GM12872 (cell line): ENCODE measurements around the gene ZBED4.

Source experiments
- TF ChIP-seq, protein P1 (sequence below): IDR thresholded peaks from 3 replicates; pipeline ENCODE4 v1.5.1; 2011; ENCODE audit warnings: low read depth, mild to moderate bottlenecking, low read length, moderate library complexity; ENCODE audit not compliant: insufficient read depth

The ZBED4 gene

GRCh38 chr22:49856343-49856742, 2.7 kb downstream of the ZBED4 start:
- TF ChIP-seq, protein P1, sequence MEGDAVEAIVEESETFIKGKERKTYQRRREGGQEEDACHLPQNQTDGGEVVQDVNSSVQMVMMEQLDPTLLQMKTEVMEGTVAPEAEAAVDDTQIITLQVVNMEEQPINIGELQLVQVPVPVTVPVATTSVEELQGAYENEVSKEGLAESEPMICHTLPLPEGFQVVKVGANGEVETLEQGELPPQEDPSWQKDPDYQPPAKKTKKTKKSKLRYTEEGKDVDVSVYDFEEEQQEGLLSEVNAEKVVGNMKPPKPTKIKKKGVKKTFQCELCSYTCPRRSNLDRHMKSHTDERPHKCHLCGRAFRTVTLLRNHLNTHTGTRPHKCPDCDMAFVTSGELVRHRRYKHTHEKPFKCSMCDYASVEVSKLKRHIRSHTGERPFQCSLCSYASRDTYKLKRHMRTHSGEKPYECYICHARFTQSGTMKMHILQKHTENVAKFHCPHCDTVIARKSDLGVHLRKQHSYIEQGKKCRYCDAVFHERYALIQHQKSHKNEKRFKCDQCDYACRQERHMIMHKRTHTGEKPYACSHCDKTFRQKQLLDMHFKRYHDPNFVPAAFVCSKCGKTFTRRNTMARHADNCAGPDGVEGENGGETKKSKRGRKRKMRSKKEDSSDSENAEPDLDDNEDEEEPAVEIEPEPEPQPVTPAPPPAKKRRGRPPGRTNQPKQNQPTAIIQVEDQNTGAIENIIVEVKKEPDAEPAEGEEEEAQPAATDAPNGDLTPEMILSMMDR, result no peak

DNA sequence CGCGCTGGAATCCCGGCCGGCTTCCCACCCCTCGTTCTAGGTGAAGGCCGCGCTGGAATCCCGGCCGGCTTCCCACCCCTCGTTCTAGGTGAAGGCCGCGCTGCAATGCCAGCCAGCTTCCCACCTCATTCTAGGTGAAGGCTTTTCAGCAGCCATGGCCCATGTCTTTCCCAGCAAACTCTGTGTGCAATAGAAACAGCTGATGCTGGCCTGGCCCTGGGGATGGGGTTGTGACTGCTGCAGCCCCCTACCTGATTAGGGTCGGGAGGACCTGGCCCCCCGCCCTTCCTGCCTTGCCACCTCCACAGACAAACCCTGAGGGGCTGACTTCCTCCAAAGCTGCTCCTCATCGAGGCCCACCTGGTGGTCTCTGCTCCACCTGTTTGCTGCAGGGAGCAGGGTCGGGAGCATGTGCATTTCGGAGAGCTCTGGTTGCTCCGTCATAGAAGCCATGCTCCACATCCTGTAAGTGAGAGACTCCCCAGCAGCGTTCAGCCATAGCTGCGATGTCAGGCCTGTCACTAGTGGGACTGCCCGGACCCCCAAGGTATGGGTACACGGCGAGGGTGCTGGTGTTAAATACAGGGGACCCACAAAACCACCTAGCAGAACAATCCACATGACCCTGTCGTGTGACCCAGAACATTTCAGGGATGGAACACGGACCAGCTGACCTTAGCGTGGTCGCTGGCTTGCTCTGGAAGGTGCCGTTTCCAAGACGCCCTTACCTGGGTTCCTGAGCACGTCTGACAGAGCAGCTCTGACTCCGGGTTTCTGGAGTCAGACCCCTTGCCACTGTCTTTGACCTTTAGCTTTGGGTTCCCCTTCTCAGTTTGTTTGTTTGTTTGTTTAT, 3.3 kb downstream of the ZBED4 start:
- TF ChIP-seq, protein P1, result no peak

DNA sequence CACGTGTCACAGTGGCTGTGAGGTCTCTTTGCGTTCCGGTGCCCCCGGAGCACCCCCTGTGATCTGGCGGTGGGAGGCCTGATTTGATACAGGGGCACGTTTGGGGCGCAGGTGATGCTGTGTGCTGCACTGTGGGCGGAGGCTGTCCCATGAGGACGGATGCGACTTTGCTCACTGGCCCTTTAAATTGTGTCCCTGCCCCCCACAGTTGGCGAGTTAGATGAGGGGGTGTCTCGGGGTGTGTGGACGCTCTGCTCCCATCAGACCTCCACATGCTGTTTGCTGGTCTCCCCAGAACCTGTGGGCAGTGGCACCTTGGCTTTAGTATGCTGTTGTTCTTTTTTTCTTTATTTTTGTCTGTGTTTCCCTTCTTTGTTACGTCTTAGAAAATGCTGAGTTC, 5.2 kb downstream of the ZBED4 start:
- TF ChIP-seq, protein P1, result no peak

- TF ChIP-seq, protein P1, result no peak
Measured at GRCh38 chr22:49861642-49862495, 8.2 kb downstream of the ZBED4 start.

DNA sequence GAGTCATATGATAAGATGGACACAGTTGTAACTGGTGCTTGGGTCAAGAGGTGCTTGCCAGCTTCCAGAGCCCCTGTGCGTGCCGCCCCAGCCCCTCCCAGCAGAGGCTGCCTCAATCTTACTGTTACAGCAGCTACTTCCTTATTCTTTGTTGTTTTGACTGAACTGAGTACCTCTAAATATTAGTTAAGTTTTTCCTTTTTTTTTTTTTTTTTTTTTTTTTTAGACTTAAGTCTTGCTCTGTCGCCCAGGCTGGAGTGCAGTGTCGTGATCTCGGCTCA, 8.8 kb downstream of the ZBED4 start:
- TF ChIP-seq, protein P1, result no peak

DNA sequence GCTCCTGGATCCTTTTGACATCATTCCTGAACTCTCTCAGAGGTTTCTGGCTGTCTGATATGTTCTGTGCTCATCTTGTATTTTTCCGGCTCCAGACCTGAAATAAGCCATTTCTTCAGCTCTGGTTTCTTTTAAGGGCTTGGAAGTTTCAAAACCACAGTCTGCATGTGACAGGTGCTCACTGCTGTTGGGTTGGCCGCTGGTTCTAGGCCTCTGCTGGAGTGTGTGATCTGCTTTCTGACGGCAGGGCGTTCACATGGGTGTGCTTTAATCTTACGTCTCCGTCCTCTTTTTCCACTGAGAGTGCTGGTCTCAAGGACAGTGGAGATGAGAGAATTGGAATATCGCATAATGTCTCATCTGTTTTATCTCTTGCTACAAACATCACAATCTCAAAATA, 10.3 kb downstream of the ZBED4 start:
- TF ChIP-seq, protein P1, result no peak

DNA sequence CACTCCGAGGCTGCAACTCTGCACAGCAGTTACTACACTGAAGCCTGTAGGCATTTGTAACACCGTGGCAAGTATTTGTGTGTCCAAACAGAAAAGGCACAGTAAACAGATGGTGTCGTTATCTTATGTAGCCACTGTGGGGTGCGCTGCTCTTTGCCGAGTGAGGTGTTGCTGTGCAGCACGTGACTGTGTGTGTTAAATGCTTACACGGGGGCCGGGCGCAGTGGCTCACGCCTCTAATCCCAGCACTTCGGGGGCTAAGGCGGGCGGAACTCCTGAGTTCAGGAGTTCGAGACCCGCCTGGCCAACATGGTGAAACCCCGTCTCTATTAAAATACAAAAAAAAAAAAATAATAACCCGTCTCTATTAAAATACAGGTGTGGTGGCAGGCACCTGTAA, 11.5 kb downstream of the ZBED4 start:
- TF ChIP-seq, protein P1, result no peak
